Coronary artery (tissue), 2 donors: ENCODE measurements around the gene SNRNP25.
"Not testable (repeated sequence)": the region's sequence is repeated elsewhere in the genome, so short reads cannot be mapped to it uniquely, and the experiment has no call there.

Experiments used
- DNase-seq: peaks from one replicate; pipeline ENCODE4 v3.0.0-alpha.2; 2017; ENCODE audit warnings: low spot score
- H3K27ac ChIP-seq, 2 donors: fragments of 200-600 bp; sonication (generic); one replicate each; pipeline ENCODE4 v1.5.1; 2016 to 2019
- H3K4me3 ChIP-seq: fragments of 200-600 bp; sonication (generic); 2 replicates; pipeline ENCODE4 v1.5.1; 2016; ENCODE audit warnings: mild to moderate bottlenecking, moderate library complexity
- TF ChIP-seq, protein P1 (sequence below): fragments of 200-600 bp; sonication (generic); IDR thresholded peaks from one replicate; pipeline ENCODE4 v1.5.1; 2019; ENCODE audit warnings: antibody characterized with exemption

Gene SNRNP25

GRCh38 chr16:33877-34647, 19.6 kb upstream of the SNRNP25 start:
- no peak for DNase-seq
- Histone ChIP-seq H3K27ac (no peak overlapping the region), H3K4me3 (no peak overlapping the region)
- TF ChIP-seq, protein P1, sequence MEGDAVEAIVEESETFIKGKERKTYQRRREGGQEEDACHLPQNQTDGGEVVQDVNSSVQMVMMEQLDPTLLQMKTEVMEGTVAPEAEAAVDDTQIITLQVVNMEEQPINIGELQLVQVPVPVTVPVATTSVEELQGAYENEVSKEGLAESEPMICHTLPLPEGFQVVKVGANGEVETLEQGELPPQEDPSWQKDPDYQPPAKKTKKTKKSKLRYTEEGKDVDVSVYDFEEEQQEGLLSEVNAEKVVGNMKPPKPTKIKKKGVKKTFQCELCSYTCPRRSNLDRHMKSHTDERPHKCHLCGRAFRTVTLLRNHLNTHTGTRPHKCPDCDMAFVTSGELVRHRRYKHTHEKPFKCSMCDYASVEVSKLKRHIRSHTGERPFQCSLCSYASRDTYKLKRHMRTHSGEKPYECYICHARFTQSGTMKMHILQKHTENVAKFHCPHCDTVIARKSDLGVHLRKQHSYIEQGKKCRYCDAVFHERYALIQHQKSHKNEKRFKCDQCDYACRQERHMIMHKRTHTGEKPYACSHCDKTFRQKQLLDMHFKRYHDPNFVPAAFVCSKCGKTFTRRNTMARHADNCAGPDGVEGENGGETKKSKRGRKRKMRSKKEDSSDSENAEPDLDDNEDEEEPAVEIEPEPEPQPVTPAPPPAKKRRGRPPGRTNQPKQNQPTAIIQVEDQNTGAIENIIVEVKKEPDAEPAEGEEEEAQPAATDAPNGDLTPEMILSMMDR, result no peak

DNA sequence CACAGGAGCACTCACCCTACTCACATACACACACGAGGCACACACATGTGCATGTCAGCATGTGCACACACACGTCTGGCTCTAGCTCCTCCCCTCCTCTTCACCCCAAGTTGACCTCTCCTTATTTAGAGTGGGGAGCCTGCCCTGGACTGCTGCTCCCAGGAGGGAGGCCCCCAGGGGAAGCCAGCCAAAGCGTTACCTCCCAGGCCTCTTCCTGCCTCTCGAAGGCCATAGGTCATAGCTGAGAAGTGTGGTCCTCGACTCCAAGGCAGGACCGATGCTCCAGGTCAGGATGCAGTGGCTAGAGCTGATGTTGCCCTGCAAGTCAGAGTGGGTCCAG, 19.0 kb upstream of the SNRNP25 start:
- no peak overlapping the region for H3K4me3 ChIP-seq
- TF ChIP-seq, protein P1, result no peak
- no peak overlapping the region for H3K27ac ChIP-seq
- no peak for DNase-seq

GRCh38 chr16:35011-35677, 18.5 kb upstream of the SNRNP25 start:
- DNase-seq, result no peak
- Histone ChIP-seq H3K4me3 (no peak overlapping the region), H3K27ac (no peak overlapping the region)
- TF ChIP-seq, protein P1, result no peak

- no peak overlapping the region for H3K4me3 ChIP-seq
- DNase-seq, result no peak
- H3K27ac ChIP-seq, result no peak overlapping the region
- TF ChIP-seq, protein P1, result no peak
These were observed 17.8 kb upstream of the SNRNP25 start for GRCh38 chr16:35678-36305.

- DNase-seq, result no peak
- H3K4me3 ChIP-seq, result no peak overlapping the region
- TF ChIP-seq, protein P1, result no peak
- no peak overlapping the region for H3K27ac ChIP-seq
These were observed 17.2 kb upstream of the SNRNP25 start for GRCh38 chr16:36336-36984.

DNA sequence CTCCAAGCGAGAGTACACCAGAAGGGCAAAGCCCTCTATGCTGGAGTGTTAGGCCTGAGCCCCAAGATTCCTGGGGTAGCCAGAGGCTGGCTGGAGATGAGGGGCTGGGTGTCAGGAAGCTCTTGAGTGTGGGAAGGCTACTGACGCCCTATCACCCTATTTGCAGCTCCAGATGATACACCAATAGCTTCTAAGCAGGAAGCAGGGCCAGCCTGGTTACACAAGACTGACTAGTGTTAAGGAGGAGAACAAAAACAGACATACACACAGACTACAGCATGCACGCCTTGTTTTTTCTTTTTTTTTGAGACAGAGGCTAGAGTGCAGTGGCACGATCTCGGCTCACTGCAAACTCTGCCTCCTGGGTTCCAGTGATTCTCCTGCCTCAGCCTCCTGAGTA, 16.1 kb upstream of the SNRNP25 start:
- no peak for DNase-seq
- TF ChIP-seq, protein P1, result no peak

DNA sequence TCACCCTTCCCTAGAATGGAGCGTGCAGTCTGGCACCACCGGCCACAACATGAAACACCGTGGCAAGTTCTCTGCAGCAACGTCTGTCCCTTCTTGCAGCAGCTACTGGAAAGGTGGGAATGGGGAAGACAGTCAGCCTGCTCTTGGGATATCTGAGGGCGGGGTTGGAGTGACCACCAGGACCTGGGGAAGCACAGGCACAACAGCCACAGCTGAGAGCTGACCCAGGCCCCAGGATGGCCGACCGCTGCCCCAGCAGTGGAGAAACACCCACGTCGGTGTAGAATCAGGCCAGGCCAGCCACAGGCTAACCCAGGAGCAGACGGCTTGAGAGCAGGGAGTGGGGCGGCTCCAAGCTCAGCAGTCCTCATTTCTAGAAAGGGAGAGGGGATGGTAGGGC, 15.4 kb upstream of the SNRNP25 start:
- not testable (repeated sequence) for H3K4me3 ChIP-seq, DNase-seq, H3K27ac ChIP-seq

More for the DNA sequence above, 16.1 kb upstream of the SNRNP25 start:
- Histone ChIP-seq H3K27ac (no peak overlapping the region), H3K4me3 (no peak overlapping the region)
